Cardiac septum (tissue), 1 donor: ENCODE measurements around the gene CACNA1H. TPM values are rescaled to one million over a fixed set of nuclear protein-coding genes. Genes with fewer than 3 reads are reported as not detected.
"Not testable (repeated sequence)": the region's sequence is repeated elsewhere in the genome, so short reads cannot be mapped to it uniquely, and the experiment has no call there.

Source experiments
- DNase-seq: peaks from one replicate; pipeline ENCODE4 v3.0.0-alpha.2; 2020; ENCODE audit warnings: low spot score
- intact Hi-C: fragments of 100-400 bp; cut with DNase I; formaldehyde crosslinking; loops from one replicate; pipeline ENCODE4 v1.14.0; 2022
- total RNA-seq: library from RNA; stranded (reverse); fragmentation: NEBNext Ultra II Directional; extraction: Animal tissue kit (Norgen Biotek cat#: 25700); gene quantifications from one replicate; pipeline ENCODE4 v1.2.1, GENCODE V29; 2021
- donor health status: DM: no; HTN: no; CAD: no.

Gene CACNA1H
- total RNA-seq, 1 donor from 2014 or later = 4.7 TPM

GRCh38 chr16:1198671-1199346 lies 45.9 kb downstream of the CACNA1H start:
- DNase-seq = not testable (repeated sequence)
- intact Hi-C loops = loop anchor here (10.0 kb wide), 1 partner anchor 384 kb away; no protein-coding TSS in a partner anchor

- no peak for DNase-seq
- intact Hi-C loops = loop anchor here (10.0 kb wide), 1 partner anchor 385 kb away; no protein-coding TSS in a partner anchor
These were observed 46.6 kb downstream of the CACNA1H start for GRCh38 chr16:1199347-1200013.

- intact Hi-C loops = no loop called here
- DNase-seq = no peak
These were observed 47.2 kb downstream of the CACNA1H start for GRCh38 chr16:1200014-1200627.

- intact Hi-C loops = no loop called here
- DNase-seq = no peak
These were observed 48.5 kb downstream of the CACNA1H start for GRCh38 chr16:1201444-1201843.

GRCh38 chr16:1202274-1202673 lies 49.4 kb downstream of the CACNA1H start:
- no peak for DNase-seq
- intact Hi-C loops = no loop called here

- DNase-seq = no peak
- intact Hi-C loops = no loop called here
These were observed 52.0 kb downstream of the CACNA1H start for GRCh38 chr16:1204933-1205332.

GRCh38 chr16:1206326-1206725 lies 53.4 kb downstream of the CACNA1H start:
- DNase-seq = no peak
- intact Hi-C loops = no loop called here

GRCh38 chr16:1206786-1207185 lies 53.9 kb downstream of the CACNA1H start:
- DNase-seq = no peak
- intact Hi-C loops = no loop called here

GRCh38 chr16:1208239-1208830 lies 55.4 kb downstream of the CACNA1H start:
- intact Hi-C loops = no loop called here
- DNase-seq = no peak

GRCh38 chr16:1209081-1209480 lies 56.2 kb downstream of the CACNA1H start:
- no peak for DNase-seq
- intact Hi-C loops = no loop called here

GRCh38 chr16:1210461-1210860 lies 57.6 kb downstream of the CACNA1H start:
- DNase-seq = no peak
- intact Hi-C loops = no loop called here

- intact Hi-C loops = no loop called here
- DNase-seq = no peak
These were observed 58.8 kb downstream of the CACNA1H start for GRCh38 chr16:1211451-1212268.

- intact Hi-C loops = no loop called here
- no peak for DNase-seq
These were observed 59.8 kb downstream of the CACNA1H start for GRCh38 chr16:1212616-1213194.

- no peak for DNase-seq
- intact Hi-C loops = no loop called here
These were observed 60.3 kb downstream of the CACNA1H start for GRCh38 chr16:1213231-1213630.

GRCh38 chr16:1213796-1214372 lies 61.0 kb downstream of the CACNA1H start:
- DNase-seq = no peak
- intact Hi-C loops = no loop called here

GRCh38 chr16:1214719-1215118 lies 61.8 kb downstream of the CACNA1H start:
- DNase-seq = no peak
- intact Hi-C loops = no loop called here

GRCh38 chr16:1215574-1216295 lies 62.8 kb downstream of the CACNA1H start:
- intact Hi-C loops = no loop called here
- DNase-seq = no peak

- intact Hi-C loops = no loop called here
- no peak for DNase-seq
These were observed 63.4 kb downstream of the CACNA1H start for GRCh38 chr16:1216296-1216619.
